HG02852 (cell line): ENCODE results near the gene PRXL2C.

Source experiments
- ATAC-seq: cut with Tn5 transposase; IDR thresholded peaks from one replicate; pipeline ENCODE4 v1.9.1; 2021; ENCODE audit warnings: mild to moderate bottlenecking, moderate library complexity; ENCODE audit not compliant: unreplicated experiment

The PRXL2C gene

GRCh38 chr9:96612966-96613589, 42.0 kb downstream of the PRXL2C start:
- ATAC-seq = no peak

GRCh38 chr9:96612105-96612965, 42.8 kb downstream of the PRXL2C start:
- no peak for ATAC-seq

GRCh38 chr9:96611302-96611701, 43.8 kb downstream of the PRXL2C start:
- ATAC-seq = no peak

GRCh38 chr9:96609732-96610131, 45.4 kb downstream of the PRXL2C start:
- ATAC-seq = no peak

- no peak for ATAC-seq
Observed at GRCh38 chr9:96607971-96608370, 47.1 kb downstream of the PRXL2C start.

- no peak for ATAC-seq
Observed at GRCh38 chr9:96605328-96605727, 49.8 kb downstream of the PRXL2C start.

GRCh38 chr9:96604004-96604319, 51.2 kb downstream of the PRXL2C start:
- no peak for ATAC-seq

- ATAC-seq = no peak
Observed at GRCh38 chr9:96603305-96604003, 51.7 kb downstream of the PRXL2C start.

- no peak for ATAC-seq
Observed at GRCh38 chr9:96599298-96599697, 55.8 kb downstream of the PRXL2C start.

- ATAC-seq = no peak
Observed at GRCh38 chr9:96596601-96597111, 58.5 kb downstream of the PRXL2C start.
